ENCODE data around the gene KREMEN2. TPM values are rescaled to one million over a fixed set of nuclear protein-coding genes. Genes with fewer than 3 reads are reported as not detected.
"Not testable (repeated sequence)": the region's sequence is repeated elsewhere in the genome, so short reads cannot be mapped to it uniquely, and the experiment has no call there.

Gene KREMEN2
- total RNA-seq = not detected

- ATAC-seq (no peak), DNase-seq (ENCODE audit: low spot score) (no peak)
- no peaks in the 10 kb centered on the region for H3K9me3 Mint-ChIP-seq
- H3K27ac Mint-ChIP-seq = no peak within 1 kb of the TSS
- peak within 1 kb of the TSS; percentile 65 for H3K4me3 Mint-ChIP-seq
- peaks cover 10 to 16% of the 10 kb centered on the region in 2 donors for H3K27me3 Mint-ChIP-seq
- no peaks in the 10 kb centered on the region for H3K36me3 Mint-ChIP-seq
- H3K4me1 Mint-ChIP-seq (ENCODE audit: low read depth in 2 of 2) = peaks cover 9 to 15% of the 10 kb centered on the region in 2 donors
Observed at GRCh38 chr16:2963723-2964474, at the start of gene KREMEN2. Gene KREMEN2 (plus strand): TSS chr16:2964275. CDS start chr16:2964521, 246 bp downstream.

GRCh38 chr16:2915196-2915929 is 48.7 kb upstream of the KREMEN2 start:
- no peaks in the 10 kb centered on the region for H3K9me3 Mint-ChIP-seq
- H3K27ac Mint-ChIP-seq = no peak overlapping the region
- H3K4me1 Mint-ChIP-seq (ENCODE audit: low read depth in 2 of 2) = peaks cover 23 to 24% of the 10 kb centered on the region in 2 donors
- no peaks in the 10 kb centered on the region for H3K27me3 Mint-ChIP-seq
- peak overlapping the region; percentile 28 for H3K4me3 Mint-ChIP-seq
- no peaks in the 10 kb centered on the region for H3K36me3 Mint-ChIP-seq
- DNase-seq (ENCODE audit: low spot score) = no peak
- no peak for ATAC-seq

- no peak for DNase-seq (ENCODE audit: low spot score)
Observed at GRCh38 chr16:2919511-2920255, 44.4 kb upstream of the KREMEN2 start.

GRCh38 chr16:2923481-2923880 is 40.6 kb upstream of the KREMEN2 start:
- Mint-ChIP-seq H3K4me3 (no peak overlapping the region), H3K4me1 (ENCODE audit: low read depth in 2 of 2) (peaks cover 18 to 20% of the 10 kb centered on the region in 2 donors), H3K27ac (no peak overlapping the region), H3K9me3 (no peaks in the 10 kb centered on the region), H3K36me3 (no peaks in the 10 kb centered on the region), H3K27me3 (no peaks in the 10 kb centered on the region)
- ATAC-seq = no peak
- DNase-seq (ENCODE audit: low spot score) = no peak

More at GRCh38 chr16:2919511-2920255, 44.4 kb upstream of the KREMEN2 start:
- H3K4me1 Mint-ChIP-seq (ENCODE audit: low read depth in 2 of 2) = peaks cover 5 to 10% of the 10 kb centered on the region in 2 donors
- H3K36me3 Mint-ChIP-seq = no peaks in the 10 kb centered on the region
- H3K27ac Mint-ChIP-seq = peak overlapping the region in 1 of 2 donors; percentile 27
- no peak overlapping the region for H3K4me3 Mint-ChIP-seq
- no peaks in the 10 kb centered on the region for H3K27me3 Mint-ChIP-seq
- ATAC-seq = peak; percentile 62 to 66
- no peaks in the 10 kb centered on the region for H3K9me3 Mint-ChIP-seq

GRCh38 chr16:2924901-2925755 is 38.9 kb upstream of the KREMEN2 start:
- DNase-seq (ENCODE audit: low spot score) = no peak
- Mint-ChIP-seq H3K27me3 (no peaks in the 10 kb centered on the region), H3K9me3 (no peaks in the 10 kb centered on the region), H3K36me3 (no peaks in the 10 kb centered on the region), H3K4me1 (ENCODE audit: low read depth in 2 of 2) (peaks cover 14% of the 10 kb centered on the region in 2 donors), H3K4me3 (no peak overlapping the region), H3K27ac (no peak overlapping the region)
- no peak for ATAC-seq

GRCh38 chr16:2925951-2926649 is 38.0 kb upstream of the KREMEN2 start:
- no peak for ATAC-seq
- DNase-seq (ENCODE audit: low spot score) = no peak
- Mint-ChIP-seq H3K4me1 (ENCODE audit: low read depth in 2 of 2) (peaks cover 14% of the 10 kb centered on the region in 2 donors), H3K36me3 (no peaks in the 10 kb centered on the region), H3K4me3 (no peak overlapping the region), H3K27ac (no peak overlapping the region), H3K27me3 (no peaks in the 10 kb centered on the region), H3K9me3 (no peaks in the 10 kb centered on the region)

GRCh38 chr16:2926650-2926999 is 37.5 kb upstream of the KREMEN2 start:
- H3K27ac Mint-ChIP-seq = no peak overlapping the region
- no peak for DNase-seq (ENCODE audit: low spot score)
- no peak overlapping the region for H3K4me3 Mint-ChIP-seq
- no peak for ATAC-seq
- no peaks in the 10 kb centered on the region for H3K36me3 Mint-ChIP-seq
- peaks cover 14% of the 10 kb centered on the region in 2 donors for H3K4me1 Mint-ChIP-seq (ENCODE audit: low read depth in 2 of 2)
- H3K27me3 Mint-ChIP-seq = no peaks in the 10 kb centered on the region
- H3K9me3 Mint-ChIP-seq = no peaks in the 10 kb centered on the region

- peak overlapping the region in 1 of 2 donors; percentile 11 for H3K27ac Mint-ChIP-seq
- ATAC-seq (peak; percentile 95 to 97), DNase-seq (ENCODE audit: low spot score) (peak; percentile 84)
- peaks cover 14% of the 10 kb centered on the region in 2 donors for H3K4me1 Mint-ChIP-seq (ENCODE audit: low read depth in 2 of 2)
- no peaks in the 10 kb centered on the region for H3K9me3 Mint-ChIP-seq
- H3K36me3 Mint-ChIP-seq = no peaks in the 10 kb centered on the region
- no peaks in the 10 kb centered on the region for H3K27me3 Mint-ChIP-seq
- no peak overlapping the region for H3K4me3 Mint-ChIP-seq
Observed at GRCh38 chr16:2927010-2927646, 36.9 kb upstream of the KREMEN2 start.

- not testable (repeated sequence) for H3K4me3 Mint-ChIP-seq; H3K27ac Mint-ChIP-seq; ATAC-seq; H3K36me3 Mint-ChIP-seq; H3K27me3 Mint-ChIP-seq; DNase-seq (ENCODE audit: low spot score); H3K9me3 Mint-ChIP-seq
- peaks cover 14% of the 10 kb centered on the region in 2 donors for H3K4me1 Mint-ChIP-seq (ENCODE audit: low read depth in 2 of 2)
Observed at GRCh38 chr16:2928151-2928550, 35.9 kb upstream of the KREMEN2 start.

- H3K36me3 Mint-ChIP-seq = no peaks in the 10 kb centered on the region
- H3K4me1 Mint-ChIP-seq (ENCODE audit: low read depth in 2 of 2) = peaks cover 14% of the 10 kb centered on the region in 2 donors
- DNase-seq (ENCODE audit: low spot score) (no peak), ATAC-seq (no peak)
- H3K27ac Mint-ChIP-seq = no peak overlapping the region
- H3K9me3 Mint-ChIP-seq = no peaks in the 10 kb centered on the region
- no peak overlapping the region for H3K4me3 Mint-ChIP-seq
- H3K27me3 Mint-ChIP-seq = no peaks in the 10 kb centered on the region
Observed at GRCh38 chr16:2928796-2929195, 35.3 kb upstream of the KREMEN2 start.

- Mint-ChIP-seq H3K4me3 (no peak overlapping the region), H3K27me3 (no peaks in the 10 kb centered on the region), H3K36me3 (peaks cover 4% of the 10 kb centered on the region), H3K27ac (no peak overlapping the region), H3K4me1 (ENCODE audit: low read depth in 2 of 2) (peaks cover 14% of the 10 kb centered on the region in 2 donors), H3K9me3 (no peaks in the 10 kb centered on the region)
- ATAC-seq (no peak), DNase-seq (ENCODE audit: low spot score) (no peak)
Observed at GRCh38 chr16:2929693-2930092, 34.4 kb upstream of the KREMEN2 start.

- Mint-ChIP-seq H3K4me1 (ENCODE audit: low read depth in 2 of 2) (peaks cover 14% of the 10 kb centered on the region in 2 donors), H3K27me3 (no peaks in the 10 kb centered on the region), H3K9me3 (no peaks in the 10 kb centered on the region), H3K4me3 (no peak overlapping the region), H3K27ac (no peak overlapping the region), H3K36me3 (peaks cover 6% of the 10 kb centered on the region)
- DNase-seq (ENCODE audit: low spot score) = no peak
- ATAC-seq = no peak
Observed at GRCh38 chr16:2930236-2930635, 33.8 kb upstream of the KREMEN2 start.
